NCI-H2227 (cell line): Measurements from ENCODE around the gene DDX60.
"Not testable (repeated sequence)": the region's sequence is repeated elsewhere in the genome, so short reads cannot be mapped to it uniquely, and the experiment has no call there.

ENCODE experiments used
- DNase-seq: peaks from one replicate; lab custom pipeline; 2025; ENCODE audit not compliant: unreplicated experiment; lab: John Stamatoyannopoulos, UW

Gene DDX60

GRCh38 chr4:168293386-168293975, 25.1 kb downstream of the DDX60 start:
- DNase-seq = no peak

GRCh38 chr4:168291242-168291641, 27.3 kb downstream of the DDX60 start:
- DNase-seq = no peak

GRCh38 chr4:168285850-168286249, 32.7 kb downstream of the DDX60 start:
- DNase-seq = not testable (repeated sequence)

- DNase-seq = no peak
Measured at GRCh38 chr4:168279556-168279955, 39.0 kb downstream of the DDX60 start.

GRCh38 chr4:168275836-168276235, 42.7 kb downstream of the DDX60 start:
- DNase-seq = no peak

- DNase-seq = no peak
Measured at GRCh38 chr4:168274871-168275270, 43.7 kb downstream of the DDX60 start.

GRCh38 chr4:168273838-168274237, 44.7 kb downstream of the DDX60 start:
- DNase-seq = no peak

- DNase-seq = no peak
Measured at GRCh38 chr4:168272488-168272887, 46.1 kb downstream of the DDX60 start.

GRCh38 chr4:168269896-168270295, 48.7 kb downstream of the DDX60 start:
- no peak for DNase-seq

- no peak for DNase-seq
Measured at GRCh38 chr4:168265327-168265726, 53.2 kb downstream of the DDX60 start.

- DNase-seq = peak; percentile 1
Measured at GRCh38 chr4:168264903-168265302, 53.6 kb downstream of the DDX60 start.

GRCh38 chr4:168263039-168263438, 55.5 kb downstream of the DDX60 start:
- no peak for DNase-seq

GRCh38 chr4:168259096-168259495, 59.5 kb downstream of the DDX60 start:
- no peak for DNase-seq

- no peak for DNase-seq
Measured at GRCh38 chr4:168257768-168258167, 60.8 kb downstream of the DDX60 start.

GRCh38 chr4:168248176-168248710, 70.3 kb downstream of the DDX60 start:
- DNase-seq = no peak

- no peak for DNase-seq
Measured at GRCh38 chr4:168247603-168248002, 70.9 kb downstream of the DDX60 start.

- no peak for DNase-seq
Measured at GRCh38 chr4:168241953-168242352, 76.6 kb downstream of the DDX60 start.

GRCh38 chr4:168240821-168241220, 77.7 kb downstream of the DDX60 start:
- DNase-seq = no peak

- DNase-seq = no peak
Measured at GRCh38 chr4:168221301-168221700, 97.3 kb downstream of the DDX60 start.

- no peak for DNase-seq
Measured at GRCh38 chr4:168220893-168221292, 97.7 kb downstream of the DDX60 start.

GRCh38 chr4:168218645-168219044, 99.9 kb downstream of the DDX60 start:
- DNase-seq = no peak

- DNase-seq = not testable (repeated sequence)
Measured at GRCh38 chr4:168213511-168213910, 105.0 kb downstream of the DDX60 start.

- no peak for DNase-seq
Measured at GRCh38 chr4:168212656-168213055, 105.9 kb downstream of the DDX60 start.
